HG03571 (cell line): ENCODE data around the gene TRMT61A.
"Not testable (repeated sequence)": the region's sequence is repeated elsewhere in the genome, so short reads cannot be mapped to it uniquely, and the experiment has no call there.

Experiments
- ATAC-seq: cut with Tn5 transposase; IDR thresholded peaks from one replicate; pipeline ENCODE4 v1.9.1; 2021; ENCODE audit not compliant: unreplicated experiment

The TRMT61A gene

DNA sequence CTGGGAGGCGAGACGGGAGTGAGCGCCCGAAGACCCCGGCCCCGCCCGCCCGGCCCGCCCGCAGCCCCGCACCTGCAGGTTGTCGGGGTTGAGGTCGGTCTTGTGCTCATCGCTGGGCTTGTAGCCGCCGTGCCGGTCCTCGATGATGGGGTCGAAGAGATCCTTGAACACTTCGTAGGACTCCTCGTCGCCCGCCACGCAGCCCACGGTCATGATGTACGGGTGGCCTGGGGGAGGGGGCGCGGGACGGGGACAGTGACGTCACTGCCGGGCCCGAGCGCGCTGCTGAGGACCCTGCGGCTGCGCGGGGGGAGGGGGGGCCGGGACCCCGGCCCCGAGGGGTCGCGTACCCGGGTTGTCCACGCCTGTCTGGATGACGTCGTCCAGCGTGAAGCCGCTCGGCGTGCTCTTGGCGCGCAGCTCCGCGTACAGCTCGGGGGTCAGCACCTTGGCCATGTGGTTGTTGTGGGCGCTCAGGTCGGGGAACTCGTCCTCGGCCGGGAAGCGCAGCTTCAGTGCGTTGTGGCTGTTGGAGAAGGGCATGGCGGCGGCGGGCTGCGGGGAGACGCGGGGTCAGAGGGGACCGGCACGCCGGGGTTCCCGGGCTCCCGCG, 6.9 kb upstream of the TRMT61A start:
- ATAC-seq: no peak

DNA sequence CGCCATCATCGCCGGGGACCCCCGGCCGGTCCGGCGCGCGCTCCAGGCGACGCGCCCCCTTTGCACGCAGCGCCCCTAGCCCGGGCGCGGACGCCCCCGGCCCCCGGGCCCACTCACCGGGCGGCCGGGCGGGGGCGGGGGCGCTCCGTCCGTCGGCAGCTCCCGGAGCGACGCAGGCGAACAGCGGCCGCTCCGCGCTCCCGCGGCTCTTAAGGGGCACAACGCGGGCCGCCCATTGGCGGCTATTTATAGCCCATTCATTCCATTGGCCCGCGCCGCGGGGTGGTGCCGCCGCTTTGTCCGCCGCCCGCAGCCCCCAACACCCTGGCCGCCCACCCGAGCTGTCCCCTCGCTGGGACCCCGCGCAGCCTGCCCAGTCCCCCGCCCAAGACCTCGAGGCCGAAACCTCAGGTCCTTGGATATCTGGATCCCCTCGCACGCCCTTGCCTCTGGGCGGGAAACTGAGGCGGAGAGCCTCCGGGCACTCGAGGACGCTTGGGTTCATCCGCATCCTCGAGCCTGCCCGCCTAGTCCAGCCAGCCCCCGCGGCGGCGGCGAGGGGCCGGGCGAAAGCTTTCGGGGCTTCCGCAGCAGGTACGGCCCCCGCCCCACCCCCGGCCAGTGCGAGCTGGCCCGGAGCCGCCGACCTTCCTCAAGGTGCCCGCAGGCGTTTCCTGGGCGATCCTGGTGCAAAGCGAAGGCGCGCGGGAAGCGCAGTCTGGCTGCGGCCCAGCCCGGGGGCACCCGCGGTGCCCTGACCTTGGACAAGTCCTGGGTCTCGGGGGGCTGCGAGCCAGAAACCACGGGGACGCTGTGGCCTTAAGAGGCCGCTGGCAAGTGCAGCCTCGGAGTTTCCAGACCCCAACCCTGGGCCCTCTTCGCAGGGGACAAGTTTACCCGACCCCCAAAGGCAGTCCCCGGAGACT, 6.1 kb upstream of the TRMT61A start, which contains the start of gene CKB:
TSS of gene CKB (minus strand) at position 182 of the 926 bp plus-strand sequence. CDS start 337 bp downstream, outside the sequence.
- ATAC-seq: no peak

DNA sequence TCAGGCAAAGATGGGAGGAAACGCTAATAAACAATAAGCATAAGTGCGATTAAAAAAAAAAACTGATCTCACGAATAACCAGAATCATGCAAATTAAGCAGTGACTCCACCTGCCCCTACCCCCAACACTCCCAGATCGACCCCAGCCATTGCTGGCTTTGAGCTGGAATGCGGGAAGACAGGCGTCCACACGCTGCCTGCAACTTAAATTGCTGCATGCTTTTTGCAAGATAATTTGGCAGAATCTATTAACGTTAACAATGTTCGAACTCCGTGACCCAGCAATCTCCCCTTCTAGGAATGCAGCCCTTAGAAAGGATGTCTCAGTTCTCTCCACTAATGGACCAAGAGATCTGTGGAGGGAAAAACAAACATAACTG, 5.4 kb upstream of the TRMT61A start:
- ATAC-seq: no peak

DNA sequence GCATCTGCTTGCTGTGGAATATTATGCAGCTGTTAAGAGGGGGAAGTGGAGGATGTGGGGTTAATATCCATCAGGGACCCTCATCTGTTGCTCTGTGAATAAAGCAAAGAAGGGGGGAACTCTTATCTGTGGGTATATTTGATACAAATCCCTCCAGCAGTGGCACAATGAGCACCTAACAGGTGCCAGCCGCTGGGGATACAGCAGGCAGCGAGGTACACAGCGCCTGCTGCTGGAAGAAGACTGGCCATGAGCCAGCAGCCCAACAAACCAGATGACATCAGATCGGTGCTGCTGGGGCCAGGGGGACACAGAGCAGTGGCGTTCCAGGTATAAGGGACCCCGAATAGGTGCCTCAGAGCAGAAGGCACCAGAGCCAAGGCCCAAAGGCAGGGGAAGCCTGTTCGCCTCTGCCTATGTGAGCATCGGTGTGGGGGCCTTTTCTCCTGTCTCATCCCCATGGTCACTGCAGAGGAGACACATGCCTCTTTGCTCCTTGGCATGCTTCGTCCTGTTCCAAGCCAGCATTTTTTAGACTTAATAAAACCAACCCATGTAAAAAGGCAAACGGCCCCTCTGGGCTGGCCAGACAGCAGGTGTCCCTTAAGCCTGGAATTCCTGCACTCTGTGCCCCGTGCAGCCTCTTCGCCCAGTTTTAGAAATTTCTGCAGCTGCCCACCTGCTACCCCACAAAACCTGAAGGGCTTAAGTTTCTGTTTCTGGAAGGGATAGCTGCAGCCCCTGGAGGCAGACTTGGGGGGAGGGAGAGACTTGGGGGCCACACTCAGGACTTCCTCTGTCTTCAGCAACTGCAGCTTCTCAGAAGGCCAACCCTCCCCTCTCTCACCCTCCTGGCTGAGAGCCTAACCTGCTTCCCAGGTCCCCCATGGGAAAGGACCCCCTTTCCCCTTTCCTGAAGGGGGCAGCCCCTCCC, 4.7 kb upstream of the TRMT61A start:
- ATAC-seq: no peak

DNA sequence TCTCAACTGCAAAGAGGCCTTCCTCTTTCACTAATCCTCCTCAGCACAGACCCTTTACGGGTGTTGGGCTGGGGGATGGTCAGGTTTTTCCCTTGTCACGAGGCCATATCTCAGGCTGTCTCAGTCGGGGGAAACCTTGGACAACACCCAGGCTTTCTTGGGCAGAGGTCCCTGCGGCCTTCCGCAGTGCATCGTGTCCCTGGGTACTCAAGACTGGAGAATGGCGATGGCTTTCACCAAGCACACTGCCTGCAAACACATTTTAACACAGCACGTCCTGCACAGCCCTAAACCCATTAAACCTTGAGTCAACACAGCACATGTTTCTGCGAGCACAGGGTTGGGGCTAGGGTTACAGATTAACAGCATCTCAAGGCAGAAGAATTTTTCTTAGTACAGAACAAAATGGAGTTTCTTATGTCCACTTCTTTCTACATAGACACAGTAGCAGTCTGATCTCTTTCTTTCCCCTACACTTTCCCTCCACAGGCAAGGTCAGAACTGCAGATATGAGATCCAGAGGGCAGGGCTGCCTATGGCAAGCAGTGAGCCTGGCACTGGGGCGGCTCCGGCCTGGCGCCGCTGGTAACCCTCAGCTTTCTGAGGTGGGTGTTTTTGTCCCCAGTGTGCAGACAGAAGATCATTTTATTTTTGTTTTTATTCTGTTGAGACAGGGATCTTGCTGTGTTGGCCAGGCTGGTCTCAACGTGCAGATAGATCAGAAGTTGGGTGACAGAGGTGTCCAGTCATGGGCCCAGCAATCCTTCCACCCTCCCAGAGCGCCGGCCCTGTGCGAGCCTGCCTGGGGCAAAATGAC, 3.4 kb upstream of the TRMT61A start:
- ATAC-seq: not testable (repeated sequence)

DNA sequence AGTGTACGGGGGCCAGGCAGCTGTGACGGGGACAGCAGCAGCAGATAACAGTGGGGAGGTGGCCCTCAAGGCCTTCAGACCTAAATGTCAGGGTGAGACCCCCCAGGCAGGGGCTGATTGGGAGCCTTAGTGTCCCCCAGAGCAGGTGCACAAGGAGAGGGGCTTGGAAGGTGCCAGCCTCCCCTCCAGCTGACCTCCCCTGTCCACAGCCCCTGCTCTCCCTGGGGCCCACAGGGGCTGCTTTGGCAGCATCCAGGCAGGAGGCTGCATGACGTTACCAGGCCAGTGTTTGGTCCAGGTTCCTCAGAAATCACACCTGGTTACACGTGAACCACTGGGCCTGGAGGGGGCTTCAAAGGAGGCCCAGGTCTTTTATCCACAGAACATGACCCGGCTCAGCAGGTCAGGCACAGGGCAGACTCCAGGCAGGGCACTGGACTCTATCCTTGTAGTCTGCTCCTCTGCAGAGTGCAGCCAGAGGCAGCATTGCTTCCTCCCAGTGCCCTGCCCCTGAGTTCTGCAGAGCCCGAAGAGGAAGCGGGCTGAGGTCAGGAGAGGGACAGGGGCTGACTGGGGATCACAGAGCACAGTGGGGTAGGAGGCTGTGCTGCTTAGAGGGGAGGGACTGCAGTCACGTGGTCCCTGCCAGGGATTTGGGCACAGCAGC, 2.6 kb upstream of the TRMT61A start:
- ATAC-seq: no peak

DNA sequence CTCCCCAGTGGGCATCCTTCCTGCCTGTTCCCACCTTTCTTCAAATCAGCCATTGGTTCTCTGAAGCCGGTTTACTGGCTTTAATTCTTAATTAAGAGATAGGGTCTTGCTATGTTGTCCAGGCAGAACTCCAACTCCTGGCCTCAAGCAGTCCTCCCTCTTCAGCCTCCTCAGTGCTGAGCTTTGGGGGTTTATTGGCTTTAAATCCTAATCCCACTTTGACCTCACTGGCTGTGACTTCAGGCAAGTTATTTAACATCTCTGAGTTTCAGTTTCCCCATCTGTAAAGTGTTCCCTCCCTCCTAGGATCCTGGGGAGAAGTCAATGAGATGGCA, 2.1 kb upstream of the TRMT61A start:
- no peak for ATAC-seq

DNA sequence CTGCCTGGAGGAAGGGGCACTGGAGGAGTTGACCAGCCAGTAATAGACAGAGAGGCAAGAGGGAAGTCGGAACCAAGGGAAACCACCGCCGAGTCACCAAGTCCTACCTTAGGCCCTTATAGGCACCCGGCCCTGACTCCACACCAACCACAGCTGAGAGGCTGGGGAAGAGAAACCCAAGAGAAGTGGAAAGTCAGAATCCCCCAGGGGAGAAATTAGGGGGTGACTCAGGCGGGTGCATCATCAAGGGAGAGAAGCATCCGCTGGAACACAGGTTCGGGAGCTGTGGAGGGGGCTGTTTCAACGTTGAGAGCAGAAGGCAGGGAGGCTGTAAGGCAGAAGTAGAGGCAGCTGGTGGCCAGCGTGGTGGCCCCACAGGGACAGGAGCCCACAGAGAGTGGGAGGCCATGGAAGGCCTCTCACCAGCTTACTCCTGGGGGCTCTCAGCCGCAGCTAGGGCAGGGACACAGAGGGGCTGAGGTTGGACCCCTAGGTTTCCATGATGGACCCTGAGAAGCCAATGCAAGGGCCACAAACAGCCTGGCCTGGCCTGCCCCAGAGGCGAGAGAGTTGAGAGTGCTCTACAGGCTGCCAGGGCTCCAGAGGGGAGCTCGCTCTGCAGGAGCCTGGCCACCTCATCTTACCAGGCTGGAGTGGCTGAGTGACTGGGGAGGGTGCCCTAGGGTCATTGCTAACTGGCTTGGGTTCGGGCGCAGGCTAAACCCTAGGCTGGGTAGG, 1.4 kb upstream of the TRMT61A start:
- ATAC-seq: peak; percentile 64

DNA sequence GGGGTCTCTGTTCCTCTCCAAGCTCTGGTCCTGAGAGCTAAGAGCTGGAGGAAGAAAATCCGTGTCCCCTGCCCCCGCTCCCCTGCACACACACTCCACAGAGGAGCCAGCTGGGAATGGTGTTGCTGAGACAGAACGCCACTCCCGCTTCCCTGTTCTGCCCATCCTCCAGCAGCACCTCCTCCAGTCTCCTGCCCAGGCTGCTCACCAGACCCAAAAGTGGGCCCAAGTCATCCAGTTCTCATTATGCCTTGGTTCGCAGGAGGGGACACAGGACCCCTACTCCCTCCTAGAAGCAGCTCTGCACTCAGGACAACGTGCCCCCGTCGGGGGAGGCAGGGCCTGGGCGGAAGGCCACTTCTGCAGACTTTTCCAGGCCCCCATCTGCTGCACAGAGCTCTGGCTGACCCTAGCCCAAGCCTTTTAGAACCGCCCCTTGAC, 830 bp upstream of the TRMT61A start:
- no peak for ATAC-seq

DNA sequence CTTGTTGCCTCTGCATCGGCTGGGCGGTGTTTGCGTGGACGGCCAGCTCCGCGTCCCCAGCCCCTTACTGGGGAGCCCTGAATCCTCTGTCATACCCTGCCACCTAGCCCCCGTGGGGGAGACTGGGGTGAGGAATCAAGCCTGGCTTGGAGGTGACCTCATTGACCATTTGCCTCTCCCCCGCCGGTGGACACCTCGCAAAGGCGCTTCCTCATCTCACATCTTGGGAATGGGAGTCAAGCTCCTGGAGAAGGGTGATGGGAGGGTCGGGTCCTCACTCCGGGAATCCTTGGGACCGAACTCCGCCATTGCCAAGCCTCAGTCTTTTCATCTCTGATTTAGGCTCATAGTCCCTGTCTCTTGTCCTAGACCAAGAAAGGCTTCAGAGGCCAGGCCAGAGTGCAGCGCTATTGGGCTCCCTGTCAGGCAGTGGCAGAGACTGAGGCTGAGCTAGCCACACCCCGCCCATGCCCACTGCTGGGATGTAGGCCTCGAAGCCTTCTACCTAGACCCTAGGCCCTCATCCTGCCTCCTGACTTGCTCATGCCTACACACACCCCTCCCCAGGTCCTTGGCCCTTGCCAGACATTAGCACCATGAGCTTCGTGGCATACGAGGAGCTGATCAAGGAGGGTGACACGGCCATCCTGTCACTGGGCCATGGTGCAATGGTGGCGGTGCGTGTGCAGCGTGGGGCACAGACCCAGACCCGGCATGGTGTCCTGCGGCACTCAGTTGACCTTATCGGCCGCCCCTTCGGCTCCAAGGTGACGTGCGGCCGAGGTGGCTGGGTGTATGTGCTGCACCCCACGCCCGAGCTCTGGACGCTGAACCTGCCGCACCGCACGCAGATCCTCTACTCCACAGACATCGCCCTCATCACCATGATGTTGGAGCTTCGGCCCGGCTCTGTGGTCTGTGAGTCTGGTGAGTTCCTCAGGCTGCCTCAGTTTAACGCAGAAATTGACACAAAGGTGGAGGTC, 678 bp downstream of the TRMT61A start:
- ATAC-seq: no peak

DNA sequence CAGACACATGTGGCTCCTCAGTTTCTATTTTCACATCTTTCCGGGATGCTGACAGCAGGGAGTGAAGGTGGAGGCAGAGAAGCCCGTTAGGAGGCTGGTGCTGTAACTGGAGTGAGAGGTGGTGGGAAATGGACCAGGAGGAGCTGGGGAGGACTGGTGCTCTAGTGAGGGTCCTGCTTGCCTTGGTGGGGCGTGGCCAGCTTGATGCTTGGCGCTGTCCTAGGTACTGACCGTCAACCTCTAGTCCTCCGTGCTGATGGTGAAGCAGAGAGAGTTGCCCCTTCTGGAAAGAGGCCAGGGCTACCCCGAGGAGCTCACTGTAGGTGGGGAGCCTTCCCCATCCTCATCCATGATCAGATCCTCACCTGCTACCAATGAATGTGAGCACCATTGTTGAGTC, 1.4 kb downstream of the TRMT61A start:
- no peak for ATAC-seq

DNA sequence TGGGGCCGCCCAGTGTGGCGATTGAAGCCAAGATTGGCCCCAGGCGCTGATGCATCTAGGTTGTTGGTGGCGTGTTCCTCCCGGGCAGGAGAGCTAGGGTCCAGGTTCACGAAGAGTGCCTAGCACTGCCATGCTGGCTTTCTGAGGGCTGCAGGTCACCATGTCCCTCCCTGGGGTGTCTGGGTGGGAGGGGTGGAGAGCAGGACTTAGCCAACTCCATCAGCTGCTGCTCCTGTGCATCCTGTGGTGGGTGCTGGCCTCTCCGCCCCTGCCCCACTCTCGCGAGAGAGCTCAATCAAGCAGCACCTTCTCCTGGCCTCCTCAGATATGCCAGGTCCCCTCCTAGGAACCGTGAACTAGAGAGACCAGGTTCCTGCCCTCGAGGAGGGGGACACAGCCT, 1.8 kb downstream of the TRMT61A start:
- no peak for ATAC-seq

DNA sequence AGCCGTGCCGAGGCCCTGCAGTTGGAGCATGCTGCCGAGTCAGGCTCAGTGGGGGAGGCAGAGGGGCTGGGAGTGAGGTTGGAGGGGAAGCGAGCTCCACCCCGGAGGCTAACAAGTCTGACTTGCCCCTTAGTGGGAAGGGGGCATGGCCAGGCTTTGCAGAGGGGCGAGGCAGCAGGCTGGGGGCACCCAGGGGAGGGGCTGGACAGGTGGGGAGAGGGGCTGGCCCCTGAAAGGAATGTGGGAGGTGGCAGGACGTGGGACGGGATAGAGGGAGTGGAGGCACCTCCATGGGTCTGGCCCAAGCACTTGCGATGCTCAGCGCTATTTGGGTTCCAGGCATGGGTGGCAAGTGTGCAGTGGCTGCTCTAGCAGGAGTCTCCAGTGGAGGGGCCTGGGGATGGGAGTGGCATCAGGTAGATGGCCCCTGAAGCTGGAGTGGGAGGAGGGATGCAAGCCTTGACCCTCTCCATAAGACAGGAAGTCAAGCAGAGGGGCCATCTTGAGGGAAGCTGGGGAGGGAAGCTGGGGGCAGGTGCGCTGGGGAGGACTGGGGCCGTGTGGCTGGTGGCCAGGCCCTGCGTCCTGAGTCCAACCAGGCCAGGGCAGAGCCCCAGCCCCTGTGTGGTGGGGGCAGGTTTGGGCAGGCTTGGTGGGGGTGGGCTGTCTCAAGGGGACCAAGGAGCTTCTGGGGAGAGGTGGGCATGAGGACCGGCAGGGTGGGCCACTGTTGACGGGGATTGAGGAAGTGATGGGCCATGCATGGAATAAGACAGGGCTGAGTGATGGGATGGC, 2.6 kb downstream of the TRMT61A start:
- ATAC-seq: no peak

DNA sequence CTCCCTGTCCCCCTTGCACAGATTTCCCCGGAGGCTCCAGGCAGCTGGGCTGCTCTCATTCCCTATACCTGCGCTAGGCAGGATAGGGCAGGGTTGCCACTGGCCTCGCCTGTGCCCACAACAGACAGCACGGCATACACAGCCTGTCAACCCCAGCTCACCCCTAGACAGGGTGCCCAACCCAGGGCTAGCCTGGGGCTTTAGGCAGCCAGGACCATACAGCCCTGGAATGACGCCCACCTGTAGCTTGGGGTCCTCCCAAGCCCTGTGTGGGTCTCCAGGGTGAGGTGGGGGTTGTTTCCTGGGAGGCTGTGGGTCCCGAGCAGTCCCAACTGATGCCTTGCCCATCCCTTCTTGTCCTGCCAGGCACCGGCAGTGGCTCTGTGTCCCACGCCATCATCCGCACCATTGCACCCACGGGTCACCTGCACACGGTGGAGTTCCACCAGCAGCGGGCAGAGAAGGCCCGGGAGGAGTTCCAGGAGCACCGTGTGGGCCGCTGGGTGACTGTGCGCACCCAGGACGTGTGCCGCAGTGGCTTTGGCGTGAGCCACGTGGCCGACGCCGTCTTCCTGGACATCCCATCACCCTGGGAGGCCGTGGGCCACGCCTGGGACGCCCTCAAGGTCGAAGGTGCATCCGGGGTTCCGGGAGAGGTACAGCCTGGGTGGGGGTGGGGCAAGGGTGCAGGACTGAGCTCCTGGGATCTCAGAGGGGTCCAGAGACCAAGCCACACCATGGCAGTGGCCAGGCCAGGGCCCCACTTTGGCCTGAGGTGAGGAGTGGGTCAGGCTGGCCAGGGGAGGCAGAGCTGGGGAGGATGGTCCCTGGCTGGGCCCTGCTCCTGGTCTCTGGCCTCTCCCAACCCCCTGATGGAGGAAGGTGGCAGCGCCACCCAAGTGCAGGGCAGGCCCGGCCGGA, 3.5 kb downstream of the TRMT61A start:
- ATAC-seq: no peak

DNA sequence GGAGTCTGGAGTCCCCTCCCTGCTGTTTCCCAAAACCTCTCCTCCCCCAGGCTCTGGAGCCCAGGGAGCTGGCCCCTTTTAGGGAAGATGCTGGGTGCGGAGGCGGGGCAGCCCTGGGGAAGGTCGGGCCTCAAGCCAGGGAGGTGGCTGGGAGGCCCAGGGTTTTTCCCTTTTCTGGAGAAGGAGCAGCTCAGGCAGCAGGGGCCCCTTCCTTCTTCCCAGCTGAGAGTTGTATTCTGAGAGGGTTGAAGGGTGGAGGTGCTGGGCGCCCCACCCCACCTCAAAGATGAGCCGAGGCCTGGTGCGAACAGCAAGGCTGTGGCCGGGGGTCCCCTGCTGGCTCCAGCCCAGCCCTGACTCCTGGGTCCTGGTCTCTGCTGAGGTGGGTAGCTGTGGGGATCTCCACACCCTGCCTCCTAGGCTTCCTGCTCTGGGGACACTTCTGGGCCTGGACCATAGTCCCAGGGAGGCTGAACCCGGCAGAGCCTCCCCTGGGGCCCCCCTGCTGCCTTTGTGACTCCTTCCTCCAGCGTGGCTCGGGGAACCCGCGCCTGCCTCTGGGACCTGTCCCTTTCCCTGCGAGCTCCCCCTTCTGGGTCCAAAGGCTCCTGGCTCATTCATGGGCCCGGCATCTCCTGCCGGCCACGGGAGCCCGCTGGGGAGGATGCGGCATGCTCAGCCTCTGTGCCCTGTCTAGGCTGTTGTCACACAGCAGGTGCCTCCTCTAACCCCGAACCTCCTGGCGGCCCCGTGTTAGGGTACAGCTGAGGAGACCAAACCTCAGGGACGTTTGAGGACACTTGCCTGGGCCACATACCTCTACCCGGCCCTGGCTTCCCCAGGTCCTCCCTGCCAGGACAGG, 4.4 kb downstream of the TRMT61A start:
- ATAC-seq: no peak
